HG03521 (cell line): ENCODE data around the gene AGAP1.
"Not testable (repeated sequence)": the region's sequence is repeated elsewhere in the genome, so short reads cannot be mapped to it uniquely, and the experiment has no call there.

Experiments used
- ATAC-seq: cut with Tn5 transposase; IDR thresholded peaks from one replicate; pipeline ENCODE4 v1.9.1; 2021; ENCODE audit warnings: mild to moderate bottlenecking, moderate library complexity; ENCODE audit not compliant: unreplicated experiment

AGAP1 gene

GRCh38 chr2:236125541-236125940 is 631.7 kb downstream of the AGAP1 start:
- no peak for ATAC-seq

GRCh38 chr2:236127010-236127409 is 633.2 kb downstream of the AGAP1 start:
- ATAC-seq, result no peak

- no peak for ATAC-seq
These were observed 634.5 kb downstream of the AGAP1 start for GRCh38 chr2:236128321-236128720.

GRCh38 chr2:236129935-236130334 is 636.1 kb downstream of the AGAP1 start:
- ATAC-seq, result no peak

- no peak for ATAC-seq
These were observed 636.6 kb downstream of the AGAP1 start for GRCh38 chr2:236130349-236130998.

GRCh38 chr2:236131073-236131692 is 637.3 kb downstream of the AGAP1 start:
- ATAC-seq, result no peak

- ATAC-seq, result no peak
These were observed 639.7 kb downstream of the AGAP1 start for GRCh38 chr2:236133410-236134012.

GRCh38 chr2:236136538-236136937 is 642.7 kb downstream of the AGAP1 start:
- ATAC-seq, result no peak

GRCh38 chr2:236137066-236137465 is 643.2 kb downstream of the AGAP1 start:
- ATAC-seq, result no peak

GRCh38 chr2:236141616-236142015 is 647.8 kb downstream of the AGAP1 start:
- ATAC-seq, result not testable (repeated sequence)

- no peak for ATAC-seq
These were observed 650.0 kb downstream of the AGAP1 start for GRCh38 chr2:236143811-236144210.

- ATAC-seq, result no peak
These were observed 652.6 kb downstream of the AGAP1 start for GRCh38 chr2:236146436-236146835.

GRCh38 chr2:236155406-236155805 is 661.6 kb downstream of the AGAP1 start:
- no peak for ATAC-seq

- ATAC-seq, result no peak
These were observed 662.4 kb downstream of the AGAP1 start for GRCh38 chr2:236156095-236156859.

- no peak for ATAC-seq
These were observed 663.0 kb downstream of the AGAP1 start for GRCh38 chr2:236156860-236157194.

- no peak for ATAC-seq
These were observed 663.5 kb downstream of the AGAP1 start for GRCh38 chr2:236157366-236157765.

GRCh38 chr2:236157815-236158498 is 664.1 kb downstream of the AGAP1 start:
- no peak for ATAC-seq

- no peak for ATAC-seq
These were observed 665.3 kb downstream of the AGAP1 start for GRCh38 chr2:236158969-236159777.

- ATAC-seq, result no peak
These were observed 665.9 kb downstream of the AGAP1 start for GRCh38 chr2:236159778-236160170.

- ATAC-seq, result no peak
These were observed 666.7 kb downstream of the AGAP1 start for GRCh38 chr2:236160366-236161081.
